GM18505 (cell line): ENCODE results near the gene CAMKK1.
"Not testable (repeated sequence)": the region's sequence is repeated elsewhere in the genome, so short reads cannot be mapped to it uniquely, and the experiment has no call there.

Source experiments
- ATAC-seq: cut with Tn5 transposase; IDR thresholded peaks from one replicate; pipeline ENCODE4 v1.9.1; 2021; ENCODE audit not compliant: unreplicated experiment
- POLR2A ChIP-seq: IDR thresholded peaks from 4 replicates; pipeline ENCODE4 v1.6.1; 2011; ENCODE audit warnings: borderline replicate concordance; ENCODE audit not compliant: insufficient read depth, insufficient read length; ENCODE audit errors: extremely low read depth

CAMKK1 gene

DNA sequence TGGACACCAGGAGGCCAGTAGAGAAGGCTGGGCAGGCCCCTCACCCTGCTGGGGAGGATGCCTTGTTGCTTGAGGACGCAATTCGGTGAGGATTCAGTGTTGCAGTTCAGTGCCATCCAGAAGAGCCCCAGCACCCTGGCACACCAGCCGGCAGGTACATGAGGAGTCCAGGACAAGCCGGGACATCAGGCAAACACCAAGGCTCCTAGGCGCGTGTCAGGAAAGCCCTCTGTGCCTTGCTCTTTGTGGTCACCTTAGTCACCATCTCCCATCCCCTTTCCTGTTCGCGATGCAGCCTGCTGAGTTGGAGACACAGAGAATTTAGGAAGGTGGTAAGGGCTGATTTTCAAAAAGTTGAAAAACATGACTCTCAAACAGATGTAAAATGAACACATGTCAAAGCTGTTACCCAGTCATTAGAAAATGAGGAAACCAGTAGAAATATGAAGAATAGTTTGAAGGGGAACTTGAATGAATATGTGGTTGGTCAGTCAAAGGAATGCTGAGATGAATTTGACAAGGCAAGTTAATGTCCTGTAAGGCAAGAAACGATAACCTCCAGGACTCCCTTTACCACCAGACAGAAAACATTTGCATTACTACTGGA, 44.5 kb downstream of the CAMKK1 start:
- no peak for TF ChIP-seq POLR2A
- no peak for ATAC-seq

DNA sequence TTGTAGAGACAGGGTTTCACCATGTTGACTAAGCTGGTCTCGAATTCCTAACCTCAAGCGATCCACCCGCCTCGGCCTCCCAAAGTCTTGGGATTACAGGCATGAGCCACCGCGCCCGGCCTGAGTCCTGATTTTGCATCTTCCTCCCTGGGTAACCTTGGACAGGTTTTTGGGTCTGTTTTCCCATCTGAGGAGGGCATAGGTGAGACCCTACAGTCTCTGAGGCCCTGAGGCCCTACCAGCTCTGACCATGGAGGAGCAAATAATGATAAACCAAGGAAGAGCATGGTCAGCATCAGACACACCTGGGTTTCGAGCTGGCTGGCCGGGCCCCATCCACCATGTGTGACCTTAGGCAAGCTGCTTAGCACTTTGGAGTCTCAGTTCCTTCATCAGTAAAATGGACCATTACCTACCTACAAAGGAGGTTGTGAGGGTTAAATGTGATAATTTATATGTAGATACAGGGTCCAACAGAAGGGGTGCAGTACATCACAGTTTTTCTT, 45.6 kb downstream of the CAMKK1 start:
- ATAC-seq: no peak
- TF ChIP-seq POLR2A: no peak

DNA sequence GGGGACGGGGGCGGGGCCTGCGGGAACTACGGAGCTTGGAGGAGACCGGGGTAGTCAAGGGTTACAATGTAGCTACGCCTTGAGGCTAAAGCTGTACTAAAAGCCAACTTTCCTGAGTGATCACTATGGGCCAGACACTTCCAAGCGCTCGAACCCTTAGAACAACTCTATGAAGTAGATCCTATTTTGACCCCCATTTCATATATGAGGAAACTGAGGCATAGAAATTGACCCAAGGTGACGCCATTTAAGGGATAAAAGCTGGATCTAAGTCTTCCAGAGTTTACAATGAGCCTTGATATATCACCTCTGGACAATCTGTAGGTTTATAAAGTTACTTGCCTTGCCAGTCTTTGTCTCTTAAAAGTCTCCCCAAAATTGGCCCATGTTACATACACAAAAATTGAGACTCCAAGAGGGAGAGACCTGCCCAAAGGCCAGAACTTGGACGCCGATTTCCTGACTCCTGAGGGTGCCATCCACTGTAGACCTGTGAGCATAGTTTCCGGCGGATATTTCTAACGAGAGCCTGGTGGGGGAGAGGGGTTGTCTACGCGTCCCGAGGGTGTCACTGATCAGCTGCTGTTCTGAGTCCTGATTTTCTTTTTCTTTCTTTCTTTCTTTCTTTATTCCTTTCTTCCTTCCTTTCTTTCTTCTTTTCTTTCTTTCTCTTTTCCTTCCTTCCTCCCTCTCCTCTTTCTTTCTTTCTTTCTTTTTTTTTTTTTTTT, 46.3 kb downstream of the CAMKK1 start:
- no peak for TF ChIP-seq POLR2A
- no peak for ATAC-seq

DNA sequence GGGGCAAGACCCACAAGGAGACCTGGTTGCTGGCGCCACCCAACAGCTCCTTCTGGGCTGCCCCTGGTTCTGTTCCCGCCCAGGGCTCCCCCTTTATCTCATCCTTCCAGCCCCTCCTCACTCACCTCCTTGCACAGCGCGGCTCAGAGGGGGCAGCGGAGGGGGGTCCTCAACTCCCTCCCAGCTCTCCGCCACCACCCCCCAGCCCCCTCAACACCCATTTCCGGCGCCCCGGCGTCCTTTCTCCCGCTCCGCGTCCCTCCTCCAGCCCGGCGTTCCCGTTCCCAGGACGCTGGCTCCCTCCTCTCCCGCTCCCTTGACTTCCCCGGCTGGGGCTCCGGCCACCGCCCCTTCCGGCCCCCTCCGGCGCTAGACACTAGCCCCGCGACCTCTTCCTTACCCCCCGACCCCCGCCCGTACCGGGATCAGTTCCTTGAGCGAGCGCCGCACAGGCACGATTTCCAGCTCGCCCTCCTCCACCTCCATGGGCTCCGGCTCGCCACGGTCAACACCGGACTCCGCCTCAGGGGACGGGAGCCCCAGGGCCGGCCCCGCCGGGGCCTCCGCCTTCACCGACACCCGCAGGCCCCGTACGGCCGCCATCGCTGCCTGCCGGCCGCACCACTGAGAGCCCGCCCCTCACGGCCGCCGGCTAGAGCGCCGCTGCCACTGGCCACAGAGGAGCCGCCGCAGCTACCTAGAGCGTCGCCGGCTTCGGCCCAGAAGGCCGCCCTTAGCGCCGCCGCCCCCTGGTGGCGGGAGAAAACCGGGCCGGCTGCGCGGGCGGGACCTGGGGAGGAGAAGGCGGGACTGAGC, 47.0 kb downstream of the CAMKK1 start, which contains the start of gene NCBP3:
TSS of gene NCBP3 (minus strand) at position 626 of the 816 bp plus-strand sequence. CDS start at position 603, 23 bp downstream.
- ATAC-seq: peak; percentile 95
- TF ChIP-seq POLR2A: peak; percentile 95

DNA sequence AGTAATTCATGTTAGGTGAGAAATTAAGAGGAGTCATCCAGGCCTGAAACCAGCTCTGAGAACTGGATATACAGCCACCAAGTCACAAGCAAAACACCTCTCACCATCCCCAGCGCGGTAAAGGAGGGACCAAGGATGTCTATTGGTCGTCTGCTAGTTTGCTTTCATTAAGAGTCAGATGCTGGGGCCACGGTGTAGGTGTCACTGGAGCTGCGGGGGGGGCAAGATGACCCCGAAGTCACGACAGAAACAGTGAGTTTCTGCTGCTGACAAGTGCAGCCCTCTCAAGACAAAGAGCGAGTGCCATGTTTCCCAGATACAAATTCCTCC, 47.6 kb downstream of the CAMKK1 start:
- no peak for TF ChIP-seq POLR2A
- ATAC-seq: peak; percentile 14

DNA sequence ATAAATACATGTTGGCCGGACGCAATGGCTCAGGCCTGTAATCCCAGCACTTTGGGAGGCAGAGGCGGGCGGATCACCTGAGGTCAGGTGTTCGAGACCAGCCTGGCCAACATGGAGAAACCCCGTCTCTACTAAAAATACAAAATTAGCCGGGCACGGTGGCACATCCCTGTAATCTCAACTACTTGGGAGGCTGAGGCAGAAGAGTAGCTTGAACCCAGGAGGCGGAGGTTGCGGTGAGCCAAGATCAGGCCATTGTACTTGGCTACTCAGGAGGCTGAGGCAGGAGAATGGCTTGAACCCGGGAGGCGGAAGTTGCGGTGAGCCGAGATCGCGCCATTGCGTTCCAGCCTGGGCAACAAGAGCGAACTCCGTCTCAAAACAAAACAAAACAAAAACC, 48.3 kb downstream of the CAMKK1 start:
- not testable (repeated sequence) for ATAC-seq

DNA sequence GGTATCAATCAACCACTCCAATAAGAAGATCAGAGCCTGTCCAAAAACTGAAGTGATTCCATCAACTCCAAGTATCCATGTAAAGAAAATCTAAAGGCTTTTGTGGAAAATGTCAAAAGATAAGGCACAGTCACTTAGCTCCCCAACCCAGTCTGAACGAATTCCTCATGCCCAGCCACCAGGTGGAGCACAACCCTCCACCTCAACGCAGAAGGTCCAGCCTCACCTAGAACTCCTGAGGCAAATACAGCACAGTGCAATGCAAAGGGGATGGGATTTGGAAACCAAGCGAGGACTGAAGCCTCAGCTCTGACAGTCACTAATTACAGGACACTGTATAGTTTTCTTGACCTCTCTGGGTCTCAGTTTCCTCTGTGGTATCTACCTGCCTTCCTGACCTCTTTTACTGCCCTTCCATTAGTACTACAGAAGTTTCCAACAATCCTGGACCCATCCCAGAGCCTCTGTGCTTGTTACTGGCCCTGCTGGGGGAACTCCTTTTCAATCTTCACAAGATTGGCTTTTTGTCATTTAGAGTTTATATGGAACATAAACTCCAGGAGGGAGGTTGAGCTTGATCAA, 48.8 kb downstream of the CAMKK1 start:
- no peak for ATAC-seq
- TF ChIP-seq POLR2A: no peak

DNA sequence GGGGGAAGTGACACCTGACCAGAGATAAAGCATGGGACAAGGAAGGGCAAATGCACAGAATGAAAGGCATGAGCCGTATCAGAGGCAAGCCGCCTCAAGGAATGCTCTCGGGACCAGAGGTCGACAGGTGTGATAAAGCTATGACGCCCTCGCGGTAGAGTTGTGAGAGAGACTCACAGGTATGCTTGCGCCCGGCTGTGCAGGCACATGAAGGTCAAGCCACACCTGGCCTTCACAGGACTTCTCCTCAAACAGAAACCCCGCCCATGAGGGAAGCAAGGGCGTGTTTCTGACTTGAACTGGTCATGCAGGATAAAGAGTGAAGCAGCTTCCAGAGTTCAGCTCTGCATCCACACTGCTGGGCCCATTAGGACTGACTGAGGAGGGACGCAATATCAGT, 54.6 kb downstream of the CAMKK1 start:
- no peak for TF ChIP-seq POLR2A
- no peak for ATAC-seq

DNA sequence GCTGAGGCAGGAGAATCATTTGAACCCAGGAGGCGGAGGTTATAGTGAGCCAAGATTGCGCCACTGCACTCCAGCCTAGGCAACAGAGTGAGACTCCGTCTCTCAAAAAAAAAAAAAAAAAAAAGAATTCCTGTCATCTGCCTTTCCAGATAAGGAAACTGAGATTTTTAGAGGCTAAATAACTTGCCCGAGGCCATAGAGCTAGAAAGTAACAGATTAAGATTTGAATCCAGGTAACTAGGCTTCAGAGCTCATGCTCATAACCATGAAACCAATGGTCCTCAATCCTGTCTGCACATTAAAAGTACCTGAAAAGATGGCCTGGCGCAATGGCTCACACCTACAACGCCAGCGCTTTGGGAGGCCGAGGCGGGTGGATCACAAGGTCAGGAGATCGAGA, 56.3 kb downstream of the CAMKK1 start:
- no peak for TF ChIP-seq POLR2A
- no peak for ATAC-seq

DNA sequence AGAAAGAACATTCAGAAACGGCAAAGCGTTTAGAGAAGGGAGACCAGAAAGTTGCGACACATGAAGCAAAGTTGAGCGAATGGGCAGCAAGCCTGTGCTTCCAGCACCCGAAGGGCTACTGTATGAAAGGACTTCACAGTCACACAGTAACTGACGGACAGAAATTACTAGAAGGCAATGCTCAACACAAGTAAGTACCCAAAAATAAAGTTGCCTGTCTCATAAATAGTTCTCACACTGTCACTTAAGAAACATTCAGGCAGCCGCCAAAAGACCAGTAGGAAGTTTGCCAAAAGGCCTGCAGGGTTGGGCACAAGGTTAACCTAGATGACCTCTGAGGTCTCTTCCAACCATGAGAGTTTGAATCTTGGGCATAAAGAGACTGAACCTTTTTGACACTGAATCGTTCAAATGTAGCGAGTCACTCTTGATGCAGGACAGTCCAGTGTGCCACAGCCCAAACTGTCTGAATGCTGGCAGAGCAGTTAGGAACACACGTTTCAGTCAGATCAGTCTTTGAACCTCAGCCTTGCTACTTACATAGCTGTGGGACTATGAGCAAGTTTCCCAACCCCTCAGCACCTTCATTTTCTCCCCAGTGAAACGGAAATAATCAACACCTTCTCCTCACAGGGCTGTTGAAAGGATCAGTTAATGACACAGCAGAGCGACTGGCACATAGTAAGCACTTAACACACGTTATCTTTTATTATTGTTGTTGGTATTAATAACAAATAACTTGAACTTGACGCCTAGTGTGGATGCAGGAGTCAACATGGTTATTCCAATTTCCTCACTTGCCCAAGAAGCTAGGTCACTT, 57.2 kb downstream of the CAMKK1 start:
- no peak for TF ChIP-seq POLR2A
- ATAC-seq: no peak

DNA sequence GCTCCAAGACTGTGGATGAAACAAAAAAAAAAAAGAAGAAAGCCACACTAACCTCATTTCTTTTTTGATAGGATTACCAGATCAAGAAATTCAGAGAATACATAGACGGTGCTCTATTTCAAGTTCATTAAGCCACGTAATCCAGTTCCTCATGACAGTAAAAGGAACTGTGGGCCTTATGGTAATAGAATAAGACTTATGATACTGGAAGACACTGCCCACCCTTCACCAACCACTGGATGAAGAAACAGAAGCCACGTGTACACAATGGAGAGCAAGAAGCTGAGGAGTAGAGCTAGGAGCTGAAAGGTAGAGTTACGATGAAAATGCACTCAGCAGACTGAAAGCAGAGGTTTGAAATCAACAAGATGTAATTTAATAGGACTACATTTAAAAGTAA, 58.0 kb downstream of the CAMKK1 start:
- ATAC-seq: no peak
- no peak for TF ChIP-seq POLR2A

DNA sequence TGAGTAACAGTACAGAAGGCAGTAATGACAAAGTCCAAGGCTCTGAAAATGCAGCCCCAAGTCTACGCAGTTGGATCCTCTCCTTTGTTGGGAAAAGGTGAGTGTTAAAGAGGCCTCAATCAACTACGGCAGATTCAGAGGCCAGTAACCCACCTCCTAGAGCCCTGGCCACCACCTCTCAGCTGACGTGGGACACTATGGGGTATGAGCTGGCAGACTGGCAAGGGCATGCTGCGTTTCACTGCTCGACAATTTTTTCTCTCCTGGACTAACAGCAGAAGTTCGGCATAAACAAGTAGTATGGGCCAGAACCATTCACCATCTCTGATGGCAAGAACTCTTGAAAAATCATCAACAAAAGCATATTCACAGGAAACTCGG, 64.0 kb downstream of the CAMKK1 start:
- no peak for TF ChIP-seq POLR2A
- ATAC-seq: no peak
